ENCODE measurements around the gene ACSS1.

ACSS1 gene

DNA sequence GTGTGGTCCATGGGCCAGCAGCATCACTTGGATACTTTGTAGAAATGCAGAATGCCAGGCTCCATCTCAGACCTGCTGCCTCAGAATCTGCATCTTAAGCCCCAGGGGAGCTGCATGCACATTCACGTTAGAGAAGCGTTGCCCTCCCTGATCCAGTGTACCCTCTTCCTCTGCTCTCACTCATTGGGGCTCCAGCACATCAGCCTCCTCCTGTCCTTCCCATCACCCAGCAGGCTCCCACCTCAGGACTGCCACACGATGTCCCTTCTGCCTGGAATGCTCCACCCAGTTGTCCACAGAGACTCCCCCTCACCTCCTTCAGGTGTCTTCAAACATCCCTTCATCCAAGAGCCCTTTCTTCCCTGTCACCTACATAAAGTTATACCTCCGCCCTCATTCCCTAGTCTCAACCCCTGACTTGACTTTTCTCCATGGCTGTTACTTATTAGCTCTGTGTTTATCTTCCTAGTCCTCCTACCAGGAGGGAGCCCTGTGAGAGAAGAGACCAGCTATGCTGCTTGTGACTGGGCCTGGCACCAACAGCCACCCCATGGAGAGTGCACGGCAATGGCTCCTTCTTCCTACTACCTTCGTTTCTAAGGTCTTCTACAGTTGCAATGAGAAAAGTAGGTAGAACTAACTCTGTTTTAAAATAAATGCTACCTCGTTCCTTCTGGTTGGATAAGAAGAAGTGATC, 3.3 kb upstream of the ACSS1 start:
- Histone ChIP-seq H3K36me3 (ENCODE audit: control insufficient read depth, insufficient read depth, low read length) (no peaks in the 10 kb centered on the region), H3K4me2 (ENCODE audit: low read length) (no peak overlapping the region), H3K27me3 (ENCODE audit: control insufficient read depth, insufficient read depth, low read length) (no peaks in the 10 kb centered on the region), H3K27ac (no peak overlapping the region), H2AFZ (no peak overlapping the region), H3K9me3 (ENCODE audit: control insufficient read depth, low read length) (no peaks in the 10 kb centered on the region), H3K4me3 (ENCODE audit: low read depth, low read length) (no peak overlapping the region), H3K9ac (no peak overlapping the region), H3K79me2 (peaks cover 10% of the 10 kb centered on the region), H3K4me1 (peaks cover 37% of the 10 kb centered on the region)
- TF ChIP-seq, protein P1, sequence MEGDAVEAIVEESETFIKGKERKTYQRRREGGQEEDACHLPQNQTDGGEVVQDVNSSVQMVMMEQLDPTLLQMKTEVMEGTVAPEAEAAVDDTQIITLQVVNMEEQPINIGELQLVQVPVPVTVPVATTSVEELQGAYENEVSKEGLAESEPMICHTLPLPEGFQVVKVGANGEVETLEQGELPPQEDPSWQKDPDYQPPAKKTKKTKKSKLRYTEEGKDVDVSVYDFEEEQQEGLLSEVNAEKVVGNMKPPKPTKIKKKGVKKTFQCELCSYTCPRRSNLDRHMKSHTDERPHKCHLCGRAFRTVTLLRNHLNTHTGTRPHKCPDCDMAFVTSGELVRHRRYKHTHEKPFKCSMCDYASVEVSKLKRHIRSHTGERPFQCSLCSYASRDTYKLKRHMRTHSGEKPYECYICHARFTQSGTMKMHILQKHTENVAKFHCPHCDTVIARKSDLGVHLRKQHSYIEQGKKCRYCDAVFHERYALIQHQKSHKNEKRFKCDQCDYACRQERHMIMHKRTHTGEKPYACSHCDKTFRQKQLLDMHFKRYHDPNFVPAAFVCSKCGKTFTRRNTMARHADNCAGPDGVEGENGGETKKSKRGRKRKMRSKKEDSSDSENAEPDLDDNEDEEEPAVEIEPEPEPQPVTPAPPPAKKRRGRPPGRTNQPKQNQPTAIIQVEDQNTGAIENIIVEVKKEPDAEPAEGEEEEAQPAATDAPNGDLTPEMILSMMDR (IDR thresholded peaks at IDR 0.05), result no peak

DNA sequence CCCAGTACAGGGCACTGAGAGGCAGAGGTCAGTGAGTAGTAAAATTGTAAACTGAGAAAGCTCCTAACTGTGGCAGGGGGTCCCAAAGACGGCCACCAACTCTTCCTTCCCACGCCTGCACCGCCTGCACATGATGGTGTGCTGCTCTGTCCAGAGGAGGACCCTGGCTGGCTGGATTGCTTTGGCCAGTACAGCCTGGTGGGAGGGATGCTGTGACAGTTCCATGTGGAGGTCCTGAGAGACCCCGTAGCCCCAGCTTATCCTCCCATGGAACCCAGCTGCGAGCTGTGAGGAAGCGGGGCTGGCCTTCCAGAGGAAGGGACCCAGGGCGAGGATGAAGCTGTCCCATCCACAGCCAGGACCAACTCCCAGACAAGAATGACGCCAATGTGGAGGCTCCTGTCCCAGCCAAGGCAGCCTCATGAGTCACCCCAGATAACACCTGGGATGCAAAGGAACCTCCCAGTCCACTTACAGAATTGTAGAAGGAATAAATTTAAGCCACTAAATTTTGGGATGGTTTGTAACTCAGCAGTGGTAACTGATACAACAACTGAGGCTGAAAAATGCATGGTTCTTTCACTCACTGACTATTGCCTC, 2.0 kb upstream of the ACSS1 start:
- Histone ChIP-seq H3K4me3 (ENCODE audit: low read depth, low read length) (no peak overlapping the region), H3K79me2 (peaks cover 18% of the 10 kb centered on the region), H3K9me3 (ENCODE audit: control insufficient read depth, low read length) (no peaks in the 10 kb centered on the region), H3K27me3 (ENCODE audit: control insufficient read depth, insufficient read depth, low read length) (no peaks in the 10 kb centered on the region), H3K36me3 (ENCODE audit: control insufficient read depth, insufficient read depth, low read length) (no peaks in the 10 kb centered on the region), H3K4me2 (ENCODE audit: low read length) (no peak overlapping the region), H3K9ac (no peak overlapping the region), H3K27ac (no peak overlapping the region), H2AFZ (no peak overlapping the region), H3K4me1 (peaks cover 44% of the 10 kb centered on the region)
- TF ChIP-seq, protein P1 (IDR thresholded peaks at IDR 0.05), result no peak

DNA sequence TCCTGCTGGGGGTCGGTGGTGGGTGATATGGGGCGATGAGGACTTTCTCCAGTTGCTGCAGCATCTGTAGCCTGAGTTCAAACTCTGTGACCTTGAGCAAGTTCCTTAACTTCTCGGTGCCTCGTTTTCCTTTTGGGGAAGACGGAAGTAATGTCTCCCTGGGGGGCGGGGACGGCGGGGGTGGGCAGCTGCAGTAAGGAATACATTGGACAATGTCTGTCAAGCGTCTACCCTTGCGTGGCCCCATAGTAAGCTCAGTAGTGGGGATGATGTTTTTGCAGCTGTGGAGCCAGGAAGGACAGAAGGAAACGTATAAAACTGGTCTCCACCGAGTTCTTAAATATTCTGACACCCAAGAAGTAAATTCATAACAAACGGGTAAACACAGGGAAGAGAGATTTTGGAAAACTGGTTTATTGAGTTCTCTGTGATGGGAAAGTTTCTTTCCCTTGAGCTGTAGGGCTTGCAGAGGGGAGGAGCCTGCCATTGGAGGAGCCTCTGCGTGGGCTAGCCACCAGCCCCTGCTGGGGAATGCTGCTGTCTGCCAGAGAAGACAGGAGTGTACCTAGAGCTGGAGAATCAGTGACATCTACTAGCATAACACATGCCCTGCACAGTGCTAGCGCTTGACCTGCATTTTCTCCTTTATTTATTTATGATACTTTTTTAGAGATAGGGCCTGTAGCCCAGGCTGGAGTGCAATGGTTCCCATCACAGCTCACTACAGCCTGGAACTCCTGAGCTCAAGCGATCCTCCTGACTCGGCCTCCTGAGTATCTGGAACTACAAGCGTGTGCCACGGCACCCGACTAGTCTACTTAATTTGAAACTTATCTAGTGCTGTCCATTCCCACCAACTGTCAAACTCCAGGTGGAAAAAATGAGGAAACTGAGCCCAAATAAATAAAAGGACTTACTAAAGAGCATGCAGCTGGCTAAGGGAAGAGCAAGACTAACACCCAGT, 1.2 kb upstream of the ACSS1 start:
- Histone ChIP-seq H3K4me3 (ENCODE audit: low read depth, low read length) (peak overlapping the region; percentile 80), H3K27ac (peak overlapping the region; percentile 84), H3K9ac (no peak overlapping the region), H3K9me3 (ENCODE audit: control insufficient read depth, low read length) (no peaks in the 10 kb centered on the region), H3K27me3 (ENCODE audit: control insufficient read depth, insufficient read depth, low read length) (no peaks in the 10 kb centered on the region), H3K79me2 (peaks cover 25% of the 10 kb centered on the region), H3K4me1 (peaks cover 43% of the 10 kb centered on the region), H3K36me3 (ENCODE audit: control insufficient read depth, insufficient read depth, low read length) (no peaks in the 10 kb centered on the region), H3K4me2 (ENCODE audit: low read length) (peak overlapping the region; percentile 96), H2AFZ (peak overlapping the region; percentile 83)
- TF ChIP-seq, protein P1 (IDR thresholded peaks at IDR 0.05), result no peak

DNA sequence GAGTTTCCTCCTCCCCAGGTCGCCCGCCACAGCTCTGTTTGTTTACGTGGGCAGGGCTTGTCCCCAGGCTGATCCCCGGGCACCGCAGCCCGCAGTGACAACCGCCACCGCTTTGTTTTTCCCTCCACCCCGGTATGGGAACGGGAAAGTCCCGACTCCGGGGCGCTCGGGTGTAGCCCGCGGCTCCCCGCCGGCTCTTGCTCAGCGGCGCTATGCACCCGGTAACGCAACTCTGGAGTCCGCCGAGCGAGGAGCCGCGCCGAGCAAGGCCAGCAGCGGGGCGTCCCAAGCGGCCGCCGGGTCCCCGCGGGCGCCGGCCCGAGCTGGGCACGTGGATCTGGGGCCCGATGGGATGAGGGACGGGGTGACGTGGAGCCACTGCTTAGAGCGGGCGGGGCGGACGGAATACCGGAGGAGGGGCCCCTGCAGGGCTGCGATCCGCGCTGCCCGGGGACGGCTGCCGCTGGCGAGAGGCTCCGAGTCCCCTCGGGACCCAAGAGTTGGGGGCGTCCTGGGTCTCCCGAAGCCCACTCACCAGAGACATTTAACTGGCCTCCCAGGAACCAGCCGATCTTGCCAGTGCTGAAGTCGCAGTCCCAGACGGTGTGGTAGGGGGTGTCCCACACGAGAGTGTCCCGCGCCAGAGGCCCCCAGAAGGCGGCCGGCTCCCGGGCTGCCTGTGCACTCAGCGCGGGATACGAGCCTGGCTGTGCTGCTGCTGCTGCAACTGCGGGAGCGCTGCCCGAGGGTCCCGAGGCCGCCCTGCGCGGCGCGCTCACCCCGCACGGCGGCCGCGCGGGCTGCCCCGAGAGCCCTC, 497 bp downstream of the ACSS1 start:
- H3K27ac ChIP-seq, result peak overlapping the region; percentile 84
- peak overlapping the region; percentile 83 for H2AFZ ChIP-seq
- H3K9me3 ChIP-seq (ENCODE audit: control insufficient read depth, low read length), result no peaks in the 10 kb centered on the region
- H3K4me3 ChIP-seq (ENCODE audit: low read depth, low read length), result peak overlapping the region; percentile 80
- peak overlapping the region; percentile 96 for H3K4me2 ChIP-seq (ENCODE audit: low read length)
- H3K9ac ChIP-seq, result peak overlapping the region; percentile 65
- TF ChIP-seq, protein P1 (IDR thresholded peaks at IDR 0.05), result peak; percentile 10
- peaks cover 37% of the 10 kb centered on the region for H3K4me1 ChIP-seq
- H3K36me3 ChIP-seq (ENCODE audit: control insufficient read depth, insufficient read depth, low read length), result no peaks in the 10 kb centered on the region
- peaks cover 33% of the 10 kb centered on the region for H3K79me2 ChIP-seq
- H3K27me3 ChIP-seq (ENCODE audit: control insufficient read depth, insufficient read depth, low read length), result no peaks in the 10 kb centered on the region
